COLO668 (cell line): ENCODE data around the gene TGFBR3.

Experiments used
- DNase-seq: peaks from one replicate; lab custom pipeline; 2025; ENCODE audit not compliant: unreplicated experiment; lab: John Stamatoyannopoulos, UW

Gene TGFBR3

DNA sequence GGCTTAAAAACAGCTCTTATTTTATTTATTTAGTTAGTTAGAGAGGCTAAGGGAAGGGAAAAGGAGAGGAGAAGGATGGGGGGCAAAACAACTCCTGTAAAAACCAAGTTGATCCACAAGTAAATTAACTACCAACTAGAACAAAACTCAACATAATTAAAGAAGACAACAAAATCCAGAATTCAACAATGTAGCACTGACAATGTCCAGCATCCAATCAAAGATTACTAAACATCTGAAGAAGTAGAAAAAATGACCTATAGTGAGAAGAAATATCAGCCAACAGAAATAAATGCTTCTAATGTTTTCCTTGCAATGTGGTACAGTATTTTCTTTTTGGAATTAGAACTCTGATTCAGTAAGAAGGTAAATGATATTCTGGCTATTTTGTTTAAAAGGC, 225.2 kb downstream of the TGFBR3 start:
- no peak for DNase-seq

- no peak for DNase-seq
Measured at GRCh38 chr1:91655912-91656449, 230.0 kb downstream of the TGFBR3 start.

GRCh38 chr1:91653183-91653582, 232.8 kb downstream of the TGFBR3 start:
- no peak for DNase-seq

- DNase-seq: no peak
Measured at GRCh38 chr1:91651661-91652071, 234.3 kb downstream of the TGFBR3 start.

DNA sequence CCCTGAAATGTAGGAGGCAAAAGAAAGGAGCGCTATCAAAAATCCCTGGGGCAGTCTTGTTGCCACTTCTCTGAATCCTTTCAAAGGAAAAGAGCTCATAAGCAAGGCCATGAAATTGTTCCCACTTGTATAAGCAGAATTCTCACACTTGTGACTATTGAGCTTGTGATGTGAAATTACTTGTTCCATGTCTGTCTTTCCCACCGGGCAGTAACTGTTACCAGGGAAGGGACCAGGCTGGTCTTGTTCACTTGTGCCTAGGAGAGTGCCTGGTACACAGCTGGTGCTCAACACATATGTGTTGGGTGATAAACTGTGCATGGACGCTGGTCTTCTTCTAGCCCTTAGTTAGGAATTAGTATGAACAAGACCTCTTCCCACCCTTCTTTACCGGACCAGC, 234.7 kb downstream of the TGFBR3 start:
- DNase-seq: no peak

GRCh38 chr1:91650764-91651163, 235.2 kb downstream of the TGFBR3 start:
- DNase-seq: no peak

- DNase-seq: no peak
Measured at GRCh38 chr1:91647061-91647460, 238.9 kb downstream of the TGFBR3 start.

DNA sequence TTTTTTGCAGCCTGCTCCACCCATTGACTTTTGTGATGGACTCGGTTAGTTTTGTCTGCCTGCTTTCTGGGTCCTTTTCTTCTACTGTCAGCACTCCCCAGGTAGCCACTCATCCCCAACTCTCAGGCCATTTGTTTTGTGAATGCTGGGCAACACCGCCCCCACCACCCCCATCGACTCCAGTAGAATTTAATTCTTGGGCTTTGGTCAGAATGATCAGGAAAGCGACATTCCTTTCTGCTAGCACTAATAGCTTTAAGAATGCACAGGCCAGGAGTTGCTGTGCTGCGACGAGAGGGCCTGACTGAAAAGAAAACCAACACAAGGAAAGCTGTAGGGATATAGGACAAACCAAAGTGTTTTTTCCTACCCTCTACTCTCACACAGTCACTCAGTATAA, 240.9 kb downstream of the TGFBR3 start:
- DNase-seq: no peak

- no peak for DNase-seq
Measured at GRCh38 chr1:91643431-91643830, 242.5 kb downstream of the TGFBR3 start.

- DNase-seq: no peak
Measured at GRCh38 chr1:91640877-91641526, 244.9 kb downstream of the TGFBR3 start.

DNA sequence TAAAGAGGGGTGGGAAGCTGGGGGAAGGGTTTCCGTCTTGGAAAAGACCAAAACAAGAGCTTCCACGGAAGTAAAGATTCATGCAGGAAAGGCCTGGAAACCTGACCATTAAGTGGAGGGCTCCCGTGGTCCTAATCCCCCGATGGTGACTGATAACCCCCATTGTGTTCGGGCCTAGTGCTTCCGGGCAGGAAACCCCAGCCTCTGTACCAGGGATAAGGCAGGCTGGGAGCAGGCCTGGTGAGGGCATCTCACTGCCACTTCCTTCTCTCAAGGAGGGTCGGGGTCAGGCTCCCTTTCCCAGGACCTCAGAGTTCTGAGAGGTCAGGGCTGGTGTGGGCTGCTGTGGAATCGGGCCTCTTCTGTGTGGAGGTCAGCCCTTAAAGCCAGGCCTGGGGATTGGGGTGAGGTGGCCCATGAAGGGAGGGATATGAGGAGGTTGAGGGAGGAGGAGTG, 248.4 kb downstream of the TGFBR3 start:
- no peak for DNase-seq

DNA sequence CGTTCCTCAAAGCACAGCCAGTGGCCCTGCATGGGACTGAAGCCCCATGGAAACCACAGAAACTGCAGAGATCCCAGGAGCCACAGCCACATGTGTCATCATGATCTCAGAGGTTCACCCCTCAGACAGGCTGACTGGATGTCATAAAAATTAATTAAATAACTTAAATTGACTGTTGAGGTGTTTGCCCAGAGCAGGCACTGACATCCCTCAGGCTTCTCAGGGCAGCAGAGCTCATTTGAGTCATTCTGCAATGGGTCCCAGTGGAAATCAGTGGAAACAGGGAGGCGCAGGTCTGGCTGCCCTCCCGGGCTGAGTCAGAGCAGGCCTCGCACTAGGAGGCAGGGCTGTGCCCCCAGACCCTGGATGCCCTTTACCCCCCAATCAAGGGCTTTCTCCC, 250.2 kb downstream of the TGFBR3 start:
- no peak for DNase-seq

GRCh38 chr1:91633438-91633837, 252.5 kb downstream of the TGFBR3 start:
- no peak for DNase-seq

DNA sequence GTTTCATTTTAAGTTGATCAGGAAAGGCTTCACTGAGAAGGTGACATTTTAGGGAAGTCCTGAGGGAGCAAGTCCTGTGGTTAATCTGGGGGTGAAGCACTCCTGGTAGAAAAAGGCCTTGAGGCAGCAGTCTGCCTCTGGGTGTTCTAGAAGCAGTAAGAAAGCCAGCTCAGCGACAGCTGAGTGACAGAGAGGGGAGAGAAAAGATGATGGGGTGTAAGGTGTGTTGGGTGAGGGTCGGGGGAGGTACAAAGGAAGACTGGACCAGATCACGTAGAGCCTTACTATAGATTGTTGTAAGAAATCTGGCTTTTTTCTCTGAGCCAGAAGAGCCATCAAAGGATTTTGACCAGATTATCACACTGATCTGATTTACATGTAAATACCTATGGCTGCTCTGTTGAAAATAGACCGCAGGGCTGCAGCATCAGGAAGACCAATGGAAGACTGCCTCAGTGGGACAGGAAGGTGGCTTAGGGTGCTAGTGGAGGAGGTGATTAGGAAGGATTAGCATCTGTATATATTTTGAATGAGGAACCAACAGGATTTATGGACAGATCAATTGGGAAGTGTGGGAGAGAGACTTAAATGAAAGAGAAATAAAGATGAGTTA, 254.1 kb downstream of the TGFBR3 start:
- no peak for DNase-seq

DNA sequence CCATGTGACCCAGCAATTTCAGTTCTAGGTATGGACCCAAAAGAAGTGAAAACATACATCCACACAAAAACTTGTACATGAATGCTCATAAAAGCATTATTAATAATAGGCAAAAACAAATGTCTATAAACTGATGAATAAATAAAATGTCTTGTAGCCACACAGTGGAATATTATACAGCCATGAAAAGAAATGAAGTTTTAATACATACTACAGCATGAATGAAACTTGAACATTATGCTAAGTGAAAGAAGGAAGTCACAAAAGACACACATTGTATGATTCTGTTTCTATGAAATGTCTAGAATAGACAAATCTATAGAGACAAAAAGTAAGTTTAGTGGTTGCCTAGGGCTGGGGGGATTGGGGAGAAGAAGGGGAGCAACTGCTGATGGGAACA, 255.1 kb downstream of the TGFBR3 start:
- DNase-seq: no peak
